Heart right ventricle (tissue), 16 donors: ENCODE measurements around the gene SPOCK2. TPM values are rescaled to one million over a fixed set of nuclear protein-coding genes. Genes with fewer than 3 reads are reported as not detected.

Source experiments
- ATAC-seq, 8 donors: fragments of 200-7000 bp; cut with Tn5 transposase; one replicate each; pipeline ENCODE4 v1.9.1; 2020; ENCODE audit warnings: mild to moderate bottlenecking in 8 of 8, moderate library complexity in 8 of 8, moderate number of reproducible peaks in 1 of 8
- DNase-seq, 2 donors: peaks; one replicate each; pipeline ENCODE4 v3.0.0-alpha.2; 2020
- H3K27ac ChIP-seq, 10 donors: fragments of 200-600 bp; sonication (generic) in 2 of 10; one replicate each; pipeline versions ENCODE4 v1.5.0 to v1.8.0; 2020 to 2022; ENCODE audit warnings: mild to moderate bottlenecking in 3 of 10
- H3K27me3 ChIP-seq, 7 donors: fragments of 200-600 bp; one replicate each; pipeline ENCODE4 v1.8.0; 2021 to 2022; ENCODE audit warnings: mild to moderate bottlenecking in 2 of 7
- H3K36me3 ChIP-seq, 9 donors: fragments of 200-600 bp; sonication (generic) in 1 of 9; one replicate each; pipeline versions ENCODE4 v1.5.0 to v1.8.0; 2020 to 2022; ENCODE audit warnings: mild to moderate bottlenecking in 2 of 9
- H3K4me1 ChIP-seq, 9 donors: fragments of 200-600 bp; sonication (generic) in 1 of 9; one replicate each; pipeline versions ENCODE4 v1.5.0 to v1.8.0; 2020 to 2022; ENCODE audit warnings: mild to moderate bottlenecking in 4 of 9
- H3K4me3 ChIP-seq, 10 donors: fragments of 200-600 bp; sonication (generic) in 2 of 10; one replicate each; pipeline versions ENCODE4 v1.5.0 to v1.8.0; 2020 to 2022; ENCODE audit warnings: mild to moderate bottlenecking in 7 of 10, moderate library complexity in 2 of 10
- H3K9me3 ChIP-seq, 11 donors: fragments of 200-600 bp in 10 of 11; sonication (generic) in 2 of 11; one replicate each; pipeline versions ENCODE4 v1.5.0 to v1.8.0; 2013 to 2022; ENCODE audit warnings: mild to moderate bottlenecking in 2 of 11, control low read depth in 1 of 11, moderate library complexity in 1 of 11
- WGBS, 2 donors: extraction: QIAGEN DNeasy Blood & Tissue Kit; methylation state at CpG; one replicate each; pipeline ENCODE4 v1.1.7; 2013; ENCODE audit warnings: inconsistent platforms in 1 of 2; 5-methylcytosine and 5-hydroxymethylcytosine counted together
- intact Hi-C, 10 donors: fragments of 100-400 bp; cut with DNase I; formaldehyde crosslinking; loops; one replicate each; pipeline versions ENCODE4 v1.11.1 to v1.14.2; 2022
- polyA plus RNA-seq, 2 donors: library from polyadenylated mRNA; stranded (reverse); fragments of 200-250 nt; gene quantifications; one replicate each; pipeline ENCODE4 v1.2.3, GENCODE V29; 2013
- total RNA-seq, 10 donors: library from RNA; stranded (reverse); fragmentation: NEBNext Ultra II Directional in 3 of 10; extraction: Animal tissue kit (Norgen Biotek cat#: 25700) in 3 of 10; gene quantifications; one replicate each; pipeline versions ENCODE4 v1.2.1 to v1.2.4, GENCODE V29; 2021 to 2023
- TF ChIP-seq, protein P1 (sequence below), 9 donors: fragments of 200-600 bp; sonication (generic) in 2 of 9; IDR thresholded peaks; one replicate each; pipeline versions ENCODE4 v1.5.0 to v1.8.0; 2021 to 2022; ENCODE audit warnings: antibody characterized with exemption in 9 of 9, mild to moderate bottlenecking in 5 of 9, moderate library complexity in 1 of 9
- donor health status: Arrhythmogenic right ventricular cardiomyopathy.
- donor health status: ischemic (EF 13 %, LVEDD 7.1; RV severe dilation, severe dysfunction).
- donor health status: healthy with polysubstance abuse.
- donor health status: DM: no; HTN: yes; CAD: no.
- donor health status: DM: no; HTN: no; CAD: no.
- donor health status: ischemic (EF 25% LVEDD 6.9; RV normal size, moderate dysfunction).
- donor health status: ischemic (EF 25% LVEDD 5.7; RV mildly dilated, moderate dysfunction).
- donor health status: healthy.
- donor health status: DM: yes; HTN: yes; CAD: no.
- donor health status: Ischemic cardiomyopathy.
- donor health status: ischemic (EF 35%, LVEDD 5.7; RV mildly dilated, moderate dysfunction).
- donor health status: nonischemic (EF 11% LVEDD 7.7; RV severe dilation, severe dysfunction).
- donor health status: DM: yes; HTN: yes; CAD: no.
- donor health status: PGD.
- donor health status: ischemic (EF 29% LVEDD 5.4; RV normal size, mild dysfunction).
- donor health status: nonischemic (EF 23%, LVEDD 6.1; RV moderate dilation, normal function).

Gene SPOCK2
- total and polyA plus RNA-seq, 12 donors: 3.5 to 13.4 (median 6.9) TPM

DNA sequence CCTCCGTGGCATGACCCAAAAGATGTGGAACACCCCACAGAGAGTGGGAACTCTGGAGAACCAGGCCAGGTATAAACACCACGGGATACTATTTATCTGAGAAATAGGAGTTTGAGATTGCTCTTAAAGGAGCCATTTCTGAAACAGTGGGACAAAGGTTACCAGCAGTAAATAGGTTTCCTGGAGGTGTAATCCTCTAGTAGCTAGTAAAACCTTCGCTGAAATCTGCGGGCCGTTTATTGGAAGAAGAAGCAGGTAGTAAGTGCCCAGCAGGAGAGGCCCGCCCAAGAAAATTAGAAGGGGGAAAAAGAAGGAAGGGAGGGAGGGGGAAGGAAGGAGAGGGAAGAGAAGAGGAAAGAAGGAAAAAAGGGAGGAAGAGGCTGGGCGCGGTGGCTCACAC lies 72.5 kb downstream of the SPOCK2 start:
- Histone ChIP-seq H3K27ac (peak overlapping the region in 4 of 10 donors; percentile 62 to 94 (median 84)), H3K9me3 (no peaks in the 10 kb centered on the region), H3K27me3 (no peaks in the 10 kb centered on the region), H3K4me3 (no peak overlapping the region), H3K4me1 (peaks cover 29 to 76% (median 52%) of the 10 kb centered on the region in 9 donors), H3K36me3 (peaks cover 0 to 10% (median 0%) of the 10 kb centered on the region in 9 donors)
- DNase-seq (no peak), ATAC-seq (no peak)
- intact Hi-C loops: loop anchor here in 1 of 10 donors (5.0 kb wide), 1 partner anchor 39 kb away; no protein-coding TSS in a partner anchor
- 74% methylated on average over 8 of the region's 8 CpGs for WGBS, 2 donors
- TF ChIP-seq, protein P1, sequence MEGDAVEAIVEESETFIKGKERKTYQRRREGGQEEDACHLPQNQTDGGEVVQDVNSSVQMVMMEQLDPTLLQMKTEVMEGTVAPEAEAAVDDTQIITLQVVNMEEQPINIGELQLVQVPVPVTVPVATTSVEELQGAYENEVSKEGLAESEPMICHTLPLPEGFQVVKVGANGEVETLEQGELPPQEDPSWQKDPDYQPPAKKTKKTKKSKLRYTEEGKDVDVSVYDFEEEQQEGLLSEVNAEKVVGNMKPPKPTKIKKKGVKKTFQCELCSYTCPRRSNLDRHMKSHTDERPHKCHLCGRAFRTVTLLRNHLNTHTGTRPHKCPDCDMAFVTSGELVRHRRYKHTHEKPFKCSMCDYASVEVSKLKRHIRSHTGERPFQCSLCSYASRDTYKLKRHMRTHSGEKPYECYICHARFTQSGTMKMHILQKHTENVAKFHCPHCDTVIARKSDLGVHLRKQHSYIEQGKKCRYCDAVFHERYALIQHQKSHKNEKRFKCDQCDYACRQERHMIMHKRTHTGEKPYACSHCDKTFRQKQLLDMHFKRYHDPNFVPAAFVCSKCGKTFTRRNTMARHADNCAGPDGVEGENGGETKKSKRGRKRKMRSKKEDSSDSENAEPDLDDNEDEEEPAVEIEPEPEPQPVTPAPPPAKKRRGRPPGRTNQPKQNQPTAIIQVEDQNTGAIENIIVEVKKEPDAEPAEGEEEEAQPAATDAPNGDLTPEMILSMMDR (IDR thresholded peaks at IDR 0.05): no peak

DNA sequence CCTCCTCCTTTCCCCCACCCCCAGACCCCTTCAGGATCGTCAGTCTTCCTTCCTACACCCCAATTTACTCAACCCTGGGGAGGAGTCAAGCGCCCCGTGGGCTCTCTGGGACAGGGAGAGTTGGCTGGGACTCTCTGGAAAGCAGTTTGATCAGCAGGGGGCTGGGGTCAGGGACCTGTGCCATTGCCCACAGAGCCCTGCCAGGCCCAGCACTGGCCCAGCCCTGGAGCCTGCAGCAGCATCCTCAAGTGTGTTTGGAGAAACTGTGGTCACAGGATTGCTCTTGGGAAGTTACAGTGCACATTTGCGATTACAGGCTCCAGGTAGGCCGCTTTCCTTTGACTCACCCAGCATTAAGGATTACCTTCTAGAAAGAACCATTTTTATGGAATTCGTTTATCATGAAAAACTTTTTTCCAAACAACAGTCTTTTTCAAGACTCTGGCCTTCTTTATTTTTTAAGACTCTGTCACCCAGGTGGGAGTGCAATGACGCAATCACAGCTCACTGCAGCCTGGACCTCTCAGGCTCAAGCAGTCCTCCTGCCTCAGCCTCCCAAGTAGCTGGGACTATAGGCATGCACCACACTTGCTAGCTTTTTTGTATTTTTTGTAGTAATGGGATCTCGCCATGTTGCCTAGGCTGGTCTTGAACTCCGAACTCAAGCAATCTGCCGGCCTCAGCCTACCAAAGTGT lies 73.4 kb downstream of the SPOCK2 start:
- Histone ChIP-seq H3K4me1 (peaks cover 36 to 84% (median 61%) of the 10 kb centered on the region in 9 donors), H3K4me3 (no peak overlapping the region), H3K9me3 (no peaks in the 10 kb centered on the region), H3K27ac (peak overlapping the region in 9 of 10 donors; percentile 51 to 94 (median 72)), H3K27me3 (no peaks in the 10 kb centered on the region), H3K36me3 (peaks cover 0 to 10% (median 0%) of the 10 kb centered on the region in 9 donors)
- TF ChIP-seq, protein P1 (IDR thresholded peaks at IDR 0.05): no peak
- intact Hi-C loops: loop anchor here in 2 of 10 donors (5.0 kb wide), 2 partner anchors 38 to 48 kb away; no protein-coding TSS in a partner anchor
- ATAC-seq (no peak), DNase-seq (no peak)
- 82 to 83% methylated on average over 10 of the region's 10 CpGs for WGBS, 2 donors

DNA sequence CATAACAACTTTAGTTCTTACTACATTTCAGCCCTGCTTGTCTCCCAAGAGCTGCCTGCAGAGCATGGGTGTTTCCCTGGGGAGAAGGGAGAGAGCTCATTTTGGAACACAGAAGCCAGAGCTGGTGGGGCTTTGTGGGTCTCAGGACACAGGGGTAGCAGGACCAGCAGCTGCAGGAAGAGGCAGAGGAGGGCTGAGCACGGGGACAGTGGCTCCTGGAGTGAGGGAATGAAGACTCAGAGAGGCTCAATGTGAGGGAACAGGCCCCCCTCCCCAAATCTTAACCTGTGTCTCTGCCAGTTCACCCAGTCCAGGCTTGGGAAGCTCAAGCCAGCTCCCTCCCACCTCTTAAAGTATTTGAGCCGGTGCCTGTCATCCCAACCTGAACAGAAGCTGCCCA lies 74.2 kb downstream of the SPOCK2 start:
- intact Hi-C loops: loop anchor here in 1 of 10 donors (5.0 kb wide), 1 partner anchor 47 kb away; no protein-coding TSS in a partner anchor
- 38 to 60% methylated on average over 2 of the region's 2 CpGs for WGBS, 2 donors
- Histone ChIP-seq H3K4me3 (no peak overlapping the region), H3K36me3 (peaks cover 0 to 10% (median 0%) of the 10 kb centered on the region in 9 donors), H3K27me3 (no peaks in the 10 kb centered on the region), H3K9me3 (no peaks in the 10 kb centered on the region), H3K4me1 (peaks cover 43 to 91% (median 69%) of the 10 kb centered on the region in 9 donors), H3K27ac (peak overlapping the region; percentile 36 to 94 (median 70))
- no peak for ATAC-seq
- TF ChIP-seq, protein P1 (IDR thresholded peaks at IDR 0.05): no peak
- DNase-seq: no peak

DNA sequence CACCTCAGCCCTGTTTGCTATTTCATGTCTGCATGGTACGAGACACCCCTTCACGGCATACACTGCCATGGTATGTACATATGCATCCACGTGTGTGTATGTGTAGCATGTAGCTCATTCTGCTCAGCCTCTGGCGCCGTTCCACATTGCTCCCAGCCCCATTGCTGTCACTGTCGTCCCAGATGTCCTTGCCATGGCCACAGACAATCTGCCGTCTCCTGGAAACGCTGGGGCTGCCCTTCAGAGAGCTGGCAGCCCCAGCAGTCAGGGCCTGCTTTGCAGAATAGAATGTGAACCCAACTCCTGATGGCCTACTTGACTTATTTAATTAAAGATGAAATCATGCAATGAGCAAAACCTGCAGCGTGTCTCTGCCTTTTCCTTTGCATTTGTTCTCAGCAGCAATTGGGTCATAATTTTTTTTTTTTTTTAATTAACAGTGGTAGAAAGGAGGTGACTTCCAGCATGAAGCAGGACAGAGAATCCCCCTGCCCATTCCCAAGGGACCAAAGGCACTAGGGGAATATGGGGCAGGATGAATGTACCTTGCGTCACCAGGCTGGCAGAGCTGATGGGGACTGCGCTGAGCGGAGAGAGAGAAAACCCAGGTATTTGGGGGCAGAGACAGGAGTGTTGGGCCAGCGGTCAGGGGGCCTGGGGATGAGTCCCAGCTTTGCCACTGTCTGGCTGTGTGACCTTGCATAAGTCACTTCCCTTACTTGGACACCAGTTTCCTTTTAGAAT lies 75.0 kb downstream of the SPOCK2 start:
- Histone ChIP-seq H3K4me1 (peaks cover 49 to 99% (median 77%) of the 10 kb centered on the region in 9 donors), H3K36me3 (peaks cover 0 to 17% (median 4%) of the 10 kb centered on the region in 9 donors), H3K9me3 (no peaks in the 10 kb centered on the region), H3K27ac (peak overlapping the region; percentile 36 to 94 (median 70)), H3K27me3 (no peaks in the 10 kb centered on the region), H3K4me3 (no peak overlapping the region)
- intact Hi-C loops: loop anchor here in 1 of 10 donors (5.0 kb wide), 1 partner anchor 46 kb away; no protein-coding TSS in a partner anchor
- peak; percentile 68 for DNase-seq
- ATAC-seq: peak in 6 of 8 donors; percentile 29 to 59 (median 50)
- TF ChIP-seq, protein P1 (IDR thresholded peaks at IDR 0.05): no peak
- WGBS, 2 donors: 63 to 71% methylated on average over 13 of the region's 13 CpGs
